ENCODE measurements around the gene FSIP2. TPM values are rescaled to one million over a fixed set of nuclear protein-coding genes. Genes with fewer than 3 reads are reported as not detected.

The FSIP2 gene
- total and polyA plus RNA-seq, 2 of the 13 experiments (the other 11 are each of a cell fraction or from before 2014, with no cell fraction given): 0.01 to 0.07 TPM

GRCh38 chr2:185790361-185790760, 51.8 kb downstream of the FSIP2 start:
- H3K9ac ChIP-seq (ENCODE audit: insufficient read depth, low read depth, low read length): no peak overlapping the region
- H3K4me2 ChIP-seq (ENCODE audit: low read depth, low read length): no peak overlapping the region
- no peak overlapping the region for H3K4me3 ChIP-seq (replicated peaks in 1 of 3; ENCODE audit: insufficient read depth in 1 of 3, low read depth in 2 of 3, low read length in 3 of 3)
- no peak for FAIRE-seq
- POLR2A ChIA-PET: no interaction called here
- no peak overlapping the region for H2AFZ ChIP-seq (ENCODE audit: low read length)
- H3K4me1 ChIP-seq (ENCODE audit: insufficient read depth, low read length): no peaks in the 10 kb centered on the region
- no peaks in the 10 kb centered on the region for H3K27me3 ChIP-seq (ENCODE audit: control insufficient read depth in 1 of 2, insufficient read depth in 2 of 2, low read length in 2 of 2)
- CTCF ChIA-PET (ENCODE audit: low intra/inter-chr PET ratio, low total read pairs): no interaction called here
- no peak for DNase-seq (ENCODE audit: low spot score)
- 68% methylated on average over 2 of the region's 2 CpGs for WGBS (ENCODE audit: low lambda C conversion rate)
- H3K9me3 ChIP-seq (ENCODE audit: low read length): no peaks in the 10 kb centered on the region
- H3K27ac ChIP-seq (ENCODE audit: extremely low read length, insufficient read depth, low read length): no peak overlapping the region
- H3K36me3 ChIP-seq (replicated peaks in 1 of 2; ENCODE audit: control insufficient read depth in 1 of 2, insufficient read depth in 2 of 2, low read length in 2 of 2): no peaks in the 10 kb centered on the region
- in situ Hi-C loops (cut with HindIII; ENCODE audit: extremely low pct_ligation_motif_present, low pct_unique_long_range_greater_than_20kb): no loop called here
- intact Hi-C loops (cut with micrococcal nuclease; ENCODE audit: unreplicated experiment): no loop called here
- H3K79me2 ChIP-seq (ENCODE audit: insufficient read depth, low read length): no peaks in the 10 kb centered on the region
- no peaks in the 10 kb centered on the region for H4K20me1 ChIP-seq (ENCODE audit: insufficient read depth, low read length)
- ATAC-seq: no peak
- no TSS peak for BruUV-seq (replicated peaks)
- TF ChIP-seq HNRNPH1 (optimal IDR thresholded peaks at IDR 0.05; ENCODE audit: low read depth, low read length) (no peak), ATF6 (CRISPR knock-in tag; conservative IDR thresholded peaks at IDR 0.05) (no peak), PREB (CRISPR knock-in tag; IDR thresholded peaks at IDR 0.05) (no peak), CREB1 (IDR thresholded peaks at IDR 0.05) (no peak), CREB1 (CRISPR knock-in tag; IDR thresholded peaks at IDR 0.05) (no peak), MLXIP (CRISPR knock-in tag; IDR thresholded peaks at IDR 0.05; ENCODE audit: borderline replicate concordance) (no peak), ZNF138 (CRISPR knock-in tag; IDR thresholded peaks at IDR 0.05; ENCODE audit: low read depth) (no peak), ATF4 (CRISPR knock-in tag; IDR thresholded peaks at IDR 0.05) (no peak), TBX2 (CRISPR knock-in tag; IDR thresholded peaks at IDR 0.05; ENCODE audit: borderline replicate concordance) (no peak)
- TF ChIP-seq, protein P1, sequence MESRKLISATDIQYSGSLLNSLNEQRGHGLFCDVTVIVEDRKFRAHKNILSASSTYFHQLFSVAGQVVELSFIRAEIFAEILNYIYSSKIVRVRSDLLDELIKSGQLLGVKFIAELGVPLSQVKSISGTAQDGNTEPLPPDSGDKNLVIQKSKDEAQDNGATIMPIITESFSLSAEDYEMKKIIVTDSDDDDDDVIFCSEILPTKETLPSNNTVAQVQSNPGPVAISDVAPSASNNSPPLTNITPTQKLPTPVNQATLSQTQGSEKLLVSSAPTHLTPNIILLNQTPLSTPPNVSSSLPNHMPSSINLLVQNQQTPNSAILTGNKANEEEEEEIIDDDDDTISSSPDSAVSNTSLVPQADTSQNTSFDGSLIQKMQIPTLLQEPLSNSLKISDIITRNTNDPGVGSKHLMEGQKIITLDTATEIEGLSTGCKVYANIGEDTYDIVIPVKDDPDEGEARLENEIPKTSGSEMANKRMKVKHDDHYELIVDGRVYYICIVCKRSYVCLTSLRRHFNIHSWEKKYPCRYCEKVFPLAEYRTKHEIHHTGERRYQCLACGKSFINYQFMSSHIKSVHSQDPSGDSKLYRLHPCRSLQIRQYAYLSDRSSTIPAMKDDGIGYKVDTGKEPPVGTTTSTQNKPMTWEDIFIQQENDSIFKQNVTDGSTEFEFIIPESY (CRISPR knock-in tag; IDR thresholded peaks at IDR 0.05): no peak
- TF ChIP-seq, protein P2, sequence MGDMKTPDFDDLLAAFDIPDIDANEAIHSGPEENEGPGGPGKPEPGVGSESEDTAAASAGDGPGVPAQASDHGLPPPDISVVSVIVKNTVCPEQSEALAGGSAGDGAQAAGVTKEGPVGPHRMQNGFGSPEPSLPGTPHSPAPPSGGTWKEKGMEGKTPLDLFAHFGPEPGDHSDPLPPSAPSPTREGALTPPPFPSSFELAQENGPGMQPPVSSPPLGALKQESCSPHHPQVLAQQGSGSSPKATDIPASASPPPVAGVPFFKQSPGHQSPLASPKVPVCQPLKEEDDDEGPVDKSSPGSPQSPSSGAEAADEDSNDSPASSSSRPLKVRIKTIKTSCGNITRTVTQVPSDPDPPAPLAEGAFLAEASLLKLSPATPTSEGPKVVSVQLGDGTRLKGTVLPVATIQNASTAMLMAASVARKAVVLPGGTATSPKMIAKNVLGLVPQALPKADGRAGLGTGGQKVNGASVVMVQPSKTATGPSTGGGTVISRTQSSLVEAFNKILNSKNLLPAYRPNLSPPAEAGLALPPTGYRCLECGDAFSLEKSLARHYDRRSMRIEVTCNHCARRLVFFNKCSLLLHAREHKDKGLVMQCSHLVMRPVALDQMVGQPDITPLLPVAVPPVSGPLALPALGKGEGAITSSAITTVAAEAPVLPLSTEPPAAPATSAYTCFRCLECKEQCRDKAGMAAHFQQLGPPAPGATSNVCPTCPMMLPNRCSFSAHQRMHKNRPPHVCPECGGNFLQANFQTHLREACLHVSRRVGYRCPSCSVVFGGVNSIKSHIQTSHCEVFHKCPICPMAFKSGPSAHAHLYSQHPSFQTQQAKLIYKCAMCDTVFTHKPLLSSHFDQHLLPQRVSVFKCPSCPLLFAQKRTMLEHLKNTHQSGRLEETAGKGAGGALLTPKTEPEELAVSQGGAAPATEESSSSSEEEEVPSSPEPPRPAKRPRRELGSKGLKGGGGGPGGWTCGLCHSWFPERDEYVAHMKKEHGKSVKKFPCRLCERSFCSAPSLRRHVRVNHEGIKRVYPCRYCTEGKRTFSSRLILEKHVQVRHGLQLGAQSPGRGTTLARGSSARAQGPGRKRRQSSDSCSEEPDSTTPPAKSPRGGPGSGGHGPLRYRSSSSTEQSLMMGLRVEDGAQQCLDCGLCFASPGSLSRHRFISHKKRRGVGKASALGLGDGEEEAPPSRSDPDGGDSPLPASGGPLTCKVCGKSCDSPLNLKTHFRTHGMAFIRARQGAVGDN (CRISPR knock-in tag; IDR thresholded peaks at IDR 0.05): no peak
